GM12873 (cell line): ENCODE measurements around the gene NFU1.

Experiments used
- TF ChIP-seq, protein P1 (sequence below): IDR thresholded peaks from 2 replicates; pipeline ENCODE4 v1.5.1; 2012; ENCODE audit warnings: low read depth, mild to moderate bottlenecking, moderate library complexity, low read length, control low read depth; ENCODE audit not compliant: insufficient read depth; ENCODE audit errors: missing control alignments

Gene NFU1

GRCh38 chr2:69462780-69463179 is 25.5 kb upstream of the NFU1 start:
- TF ChIP-seq, protein P1, sequence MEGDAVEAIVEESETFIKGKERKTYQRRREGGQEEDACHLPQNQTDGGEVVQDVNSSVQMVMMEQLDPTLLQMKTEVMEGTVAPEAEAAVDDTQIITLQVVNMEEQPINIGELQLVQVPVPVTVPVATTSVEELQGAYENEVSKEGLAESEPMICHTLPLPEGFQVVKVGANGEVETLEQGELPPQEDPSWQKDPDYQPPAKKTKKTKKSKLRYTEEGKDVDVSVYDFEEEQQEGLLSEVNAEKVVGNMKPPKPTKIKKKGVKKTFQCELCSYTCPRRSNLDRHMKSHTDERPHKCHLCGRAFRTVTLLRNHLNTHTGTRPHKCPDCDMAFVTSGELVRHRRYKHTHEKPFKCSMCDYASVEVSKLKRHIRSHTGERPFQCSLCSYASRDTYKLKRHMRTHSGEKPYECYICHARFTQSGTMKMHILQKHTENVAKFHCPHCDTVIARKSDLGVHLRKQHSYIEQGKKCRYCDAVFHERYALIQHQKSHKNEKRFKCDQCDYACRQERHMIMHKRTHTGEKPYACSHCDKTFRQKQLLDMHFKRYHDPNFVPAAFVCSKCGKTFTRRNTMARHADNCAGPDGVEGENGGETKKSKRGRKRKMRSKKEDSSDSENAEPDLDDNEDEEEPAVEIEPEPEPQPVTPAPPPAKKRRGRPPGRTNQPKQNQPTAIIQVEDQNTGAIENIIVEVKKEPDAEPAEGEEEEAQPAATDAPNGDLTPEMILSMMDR: no peak

DNA sequence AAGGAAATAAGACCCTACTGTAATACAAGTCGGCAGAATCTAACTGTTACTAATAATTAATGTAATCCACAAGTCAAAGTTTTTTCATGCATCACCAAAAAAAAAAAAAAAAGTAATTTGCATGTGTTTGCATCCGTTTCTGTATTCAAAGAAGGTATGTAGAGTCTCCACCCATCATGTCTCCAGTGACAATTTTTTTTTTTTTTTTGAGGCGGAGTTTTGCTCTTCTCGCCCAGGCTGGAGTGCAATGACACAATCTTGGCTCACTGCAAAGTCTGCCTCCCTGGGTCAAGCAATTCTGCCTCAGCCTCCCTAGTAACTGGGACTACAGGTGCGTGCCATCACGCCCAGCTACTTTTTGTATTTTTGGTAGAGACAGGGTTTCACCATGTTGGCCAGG is 24.2 kb upstream of the NFU1 start:
- TF ChIP-seq, protein P1: no peak

- TF ChIP-seq, protein P1: no peak
Measured at GRCh38 chr2:69459936-69460335, 22.7 kb upstream of the NFU1 start.

- TF ChIP-seq, protein P1: no peak
Measured at GRCh38 chr2:69456950-69457445, 19.8 kb upstream of the NFU1 start.

- TF ChIP-seq, protein P1: no peak
Measured at GRCh38 chr2:69456154-69456553, 18.9 kb upstream of the NFU1 start.

GRCh38 chr2:69454976-69455375 is 17.7 kb upstream of the NFU1 start:
- TF ChIP-seq, protein P1: no peak

GRCh38 chr2:69453475-69454129 is 16.4 kb upstream of the NFU1 start:
- TF ChIP-seq, protein P1: no peak
